K562 (cell line): ENCODE results near the gene FCRLA. TPM values are rescaled to one million over a fixed set of nuclear protein-coding genes. Genes with fewer than 3 reads are reported as not detected.

ENCODE experiments used
- ATF1 ChIP-seq, 2 experiments: fragments of 450-650 bp in 1 of 2; IDR thresholded peaks; 2 replicates each; pipeline ENCODE4 v1.6.1; 2016; ENCODE audit warnings: missing compliant biosample characterization in 1 of 2, missing genetic modification characterization in 1 of 2
- CHAMP1 ChIP-seq: fragments of 450-650 bp; IDR thresholded peaks from 2 replicates; pipeline ENCODE4 v1.6.1; 2016; ENCODE audit warnings: mild to moderate bottlenecking
- E2F5 ChIP-seq: sonication (generic); formaldehyde crosslinking; IDR thresholded peaks from 2 replicates; pipeline ENCODE4 v1.8.0; 2022; ENCODE audit warnings: mild to moderate bottlenecking, missing genetic modification reagents
- GTF2B ChIP-seq: IDR thresholded peaks from 2 replicates; pipeline ENCODE4 v1.6.1; 2011; ENCODE audit not compliant: insufficient read length; ENCODE audit errors: extremely low read depth
- HDGF ChIP-seq: fragments of 450-650 bp; IDR thresholded peaks from 2 replicates; pipeline ENCODE4 v1.6.1; 2016
- KDM2B ChIP-seq: fragments of 250-450 bp; sonication (Bioruptor Pico); IDR thresholded peaks from 2 replicates; pipeline ENCODE4 v1.8.0; 2021; ENCODE audit warnings: mild to moderate bottlenecking, moderate library complexity
- MAX ChIP-seq: sonication (generic); formaldehyde crosslinking; IDR thresholded peaks from 2 replicates; pipeline ENCODE4 v1.9.0; 2022; ENCODE audit warnings: mild to moderate bottlenecking, missing genetic modification reagents
- MCM7 ChIP-seq, 2 experiments: fragments of 450-650 bp; IDR thresholded peaks; 2 replicates each; pipeline ENCODE4 v1.6.1; 2016 to 2018
- MLLT1 ChIP-seq, 2 experiments: fragments of 450-650 bp; IDR thresholded peaks; 2 replicates each; pipeline ENCODE4 v1.6.1; 2016
- NR2C2 ChIP-seq, 2 experiments: fragments of 200-800 bp in 1 of 2; sonication (Bioruptor generic) in 1 of 2; sonication (generic) in 1 of 2; formaldehyde crosslinking in 1 of 2; IDR thresholded peaks; 2 replicates each; pipeline versions ENCODE4 v1.6.1 to v1.8.0; 2016 to 2022; ENCODE audit warnings: mild to moderate bottlenecking in 1 of 2, missing compliant biosample characterization in 1 of 2, missing genetic modification characterization in 1 of 2, missing genetic modification reagents in 1 of 2
- PHF8 ChIP-seq: fragments of 200-600 bp; sonication (generic); IDR thresholded peaks from 2 replicates; pipeline ENCODE4 v1.6.1; 2012; ENCODE audit warnings: mixed run types, mild to moderate bottlenecking, inconsistent platforms, low read length, moderate library complexity, borderline replicate concordance
- PREB ChIP-seq: sonication (generic); formaldehyde crosslinking; IDR thresholded peaks from 2 replicates; pipeline ENCODE4 v1.8.1; 2023; ENCODE audit warnings: mild to moderate bottlenecking, missing genetic modification reagents
- RFX7 ChIP-seq: fragments of 250-450 bp; sonication (Bioruptor Pico); IDR thresholded peaks from 2 replicates; pipeline ENCODE4 v1.5.1; 2021; ENCODE audit warnings: mild to moderate bottlenecking
- SMARCA4 ChIP-seq: fragments of 450-650 bp; IDR thresholded peaks from 2 replicates; pipeline ENCODE4 v1.6.1; 2016
- SMC3 ChIP-seq: conservative IDR thresholded peaks from 2 replicates; pipeline ENCODE4 v1.6.1; 2011; ENCODE audit warnings: low read depth, low read length, improper control_type of control experiment; ENCODE audit not compliant: insufficient read depth
- TGIF2 ChIP-seq: sonication (generic); formaldehyde crosslinking; IDR thresholded peaks from 2 replicates; pipeline ENCODE4 v1.8.1; 2022; ENCODE audit warnings: mild to moderate bottlenecking, missing genetic modification reagents, moderate library complexity
- ZNF12 ChIP-seq: sonication (generic); formaldehyde crosslinking; IDR thresholded peaks from 2 replicates; pipeline ENCODE4 v1.4.0; 2020; ENCODE audit warnings: mild to moderate bottlenecking, missing genetic modification reagents
- ZNF830 ChIP-seq: fragments of 250-450 bp; sonication (Bioruptor Pico); IDR thresholded peaks from 2 replicates; pipeline ENCODE4 v1.5.0; 2021; ENCODE audit warnings: mild to moderate bottlenecking
- polyA plus RNA-seq, 8 experiments: library from polyadenylated mRNA; depleted of rRNA in 4 of 8; stranded (reverse) in 5 of 8; unstranded in 3 of 8; fragments of >200 nt; fragmentation: Nextera tagmentation in 2 of 8; fragmentation: Illumina TruSeq in 1 of 8; extraction: Ambion mirVana in 2 of 8; extraction: Trizol in 1 of 8; gene quantifications; 2 replicates each; pipeline versions ENCODE4 v1.2.1 to v1.2.3, GENCODE V29; 2011 to 2014; ENCODE audit warnings: inconsistent platforms in 1 of 8, missing spikeins in 1 of 8
- total RNA-seq, 7 experiments: library from RNA; depleted of rRNA in 6 of 7; stranded (reverse); fragments of >200 nt in 6 of 7; fragmentation: Illumina TruSeq in 2 of 7; extraction: Trizol in 2 of 7; gene quantifications; 2 replicates each; pipeline versions ENCODE4 v1.2.1 to v1.2.3, GENCODE V29; 2011 to 2021; ENCODE audit warnings: low replicate concordance in 1 of 7

FCRLA gene
- total and polyA plus RNA-seq, 9 of the 15 experiments (the other 6 are each of a cell fraction or from before 2014, with no cell fraction given) = 0.09 to 0.84 (median 0.44) TPM

- TF ChIP-seq MAX (peak; percentile 89), RFX7 (no peak), SMC3 (no peak), KDM2B (CRISPR knock-in tag) (peak; percentile 42; the same call in 1 of the 2 replicates), TGIF2 (CRISPR knock-in tag) (no peak), CHAMP1 (no peak), HDGF (no peak), MLLT1 (IDR thresholded peaks at IDR 0.05) (peak; percentile 6 to 71; a peak in 1 of 4 replicates), ZNF830 (CRISPR knock-in tag) (no peak), NR2C2 (CRISPR knock-in tag; IDR thresholded peaks at IDR 0.05) (peak; percentile 79; the same call in 1 of the 2 replicates), NR2C2 (tag; IDR thresholded peaks at IDR 0.05) (peak; percentile 70), MCM7 (IDR thresholded peaks at IDR 0.05) (no peak), E2F5 (CRISPR knock-in tag) (peak; percentile 81), PREB (CRISPR knock-in tag) (no peak), ATF1 (CRISPR knock-in tag; IDR thresholded peaks at IDR 0.05) (no peak), ATF1 (tag; IDR thresholded peaks at IDR 0.05) (peak; percentile 48), PHF8 (peak; percentile 93), ZNF12 (CRISPR knock-in tag) (no peak), GTF2B (no peak), SMARCA4 (no peak)
These were observed 19.6 kb downstream of the FCRLA start (continued) for GRCh38 chr1:161726473-161727255.
